H1 (cell line): ENCODE results near the gene FHL2. TPM values are rescaled to one million over a fixed set of nuclear protein-coding genes. Genes with fewer than 3 reads are reported as not detected.

Experiments
- CTCF ChIA-PET: fragments of 300-600 bp; sonication (Branson Sonifier 250); formaldehyde crosslinking; loops from one replicate; lab custom pipeline; 2021; ENCODE audit not compliant: partially characterized antibody; lab: Charles Lee
- POLR2A ChIA-PET: fragments of 300-600 bp; sonication (Branson Sonifier 250); formaldehyde crosslinking; loops from one replicate; lab custom pipeline; 2021; ENCODE audit warnings: inconsistent platforms; ENCODE audit not compliant: partially characterized antibody; lab: Charles Lee
- DNase-seq, 2 experiments: peaks; one replicate each; pipeline versions ENCODE4 v3.0.0 to v3.0.0-alpha.2; 2010 to 2022; ENCODE audit warnings: low spot score in 2 of 2, low read depth in 1 of 2, mixed read lengths in 1 of 2
- FAIRE-seq: peaks from 2 replicates; lab custom pipeline; 2011; peaks lifted over from hg19 to GRCh38; lab: Jason Lieb, UNC
- H2AFZ ChIP-seq: 2 replicates; pipeline ENCODE4 v1.8.1; 2012; ENCODE audit warnings: low read length, inconsistent platforms
- H2AK5ac ChIP-seq: 2 replicates; pipeline ENCODE4 v1.6.1; 2013; ENCODE audit warnings: low read depth, low read length
- H2BK120ac ChIP-seq: replicated peaks from 2 replicates; pipeline ENCODE3; 2013; ENCODE audit warnings: low read depth, low read length, inconsistent platforms
- H2BK12ac ChIP-seq: 2 replicates; pipeline ENCODE4 v1.6.1; 2013; ENCODE audit warnings: low read depth, low read length
- H2BK15ac ChIP-seq: 2 replicates; pipeline ENCODE4 v1.6.1; 2013; ENCODE audit warnings: low read length
- H2BK20ac ChIP-seq: 2 replicates; pipeline ENCODE4 v1.6.1; 2013; ENCODE audit warnings: low read length
- H2BK5ac ChIP-seq: 2 replicates; pipeline ENCODE4 v1.6.1; 2013; ENCODE audit warnings: low read depth, low read length
- H3K14ac ChIP-seq: 2 replicates; pipeline ENCODE4 v1.6.1; 2013; ENCODE audit warnings: inconsistent platforms; ENCODE audit not compliant: insufficient read length
- H3K18ac ChIP-seq: 2 replicates; pipeline ENCODE4 v1.6.1; 2013; ENCODE audit warnings: low read length; ENCODE audit errors: extremely low read depth
- H3K23ac ChIP-seq: 2 replicates; pipeline ENCODE4 v1.6.1; 2013; ENCODE audit warnings: inconsistent platforms; ENCODE audit not compliant: insufficient read length
- H3K23me2 ChIP-seq: 2 replicates; pipeline ENCODE4 v1.6.1; 2013; ENCODE audit warnings: low read depth, low read length
- H3K27ac ChIP-seq: 2 replicates; pipeline ENCODE4 v1.6.1; 2011; ENCODE audit warnings: low read depth, low read length, inconsistent platforms
- H3K27me3 ChIP-seq, 4 experiments: replicated peaks in 1 of 4; 1 replicate in 1 of 4; 2 replicates in 3 of 4; pipeline versions ENCODE4 v1.6.1 to v1.8.1; 2011 to 2013; ENCODE audit warnings: low read length in 3 of 4, mild to moderate bottlenecking in 3 of 4, inconsistent platforms in 2 of 4, mixed read lengths in 2 of 4, moderate library complexity in 1 of 4; ENCODE audit not compliant: control insufficient read depth in 3 of 4, insufficient read depth in 3 of 4; ENCODE audit errors: extremely low read depth in 1 of 4
- H3K36me3 ChIP-seq, 4 experiments: 2 replicates each; pipeline versions ENCODE4 v1.6.1 to v1.8.1; 2011 to 2013; ENCODE audit warnings: mild to moderate bottlenecking in 4 of 4, low read length in 3 of 4, moderate library complexity in 2 of 4, control low read depth in 1 of 4, inconsistent platforms in 1 of 4; ENCODE audit not compliant: insufficient read depth in 4 of 4, control insufficient read depth in 2 of 4
- H3K4ac ChIP-seq: replicated peaks from 2 replicates; pipeline ENCODE3; 2013; ENCODE audit warnings: low read length, low read depth, mixed read lengths, inconsistent platforms; ENCODE audit not compliant: insufficient read length
- H3K4me1 ChIP-seq, 4 experiments: replicated peaks in 1 of 4; 1 replicate in 1 of 4; 2 replicates in 3 of 4; pipeline versions ENCODE4 v1.6.1 to v1.8.1; 2011 to 2013; ENCODE audit warnings: low read length in 3 of 4, inconsistent platforms in 2 of 4, mixed read lengths in 1 of 4; ENCODE audit not compliant: insufficient read depth in 4 of 4, control insufficient read depth in 3 of 4
- H3K4me2 ChIP-seq, 2 experiments: 2 replicates each; pipeline versions ENCODE4 v1.6.1 to v1.8.1; 2011 to 2013; ENCODE audit warnings: low read depth in 2 of 2, low read length in 2 of 2, control low read depth in 1 of 2, inconsistent platforms in 1 of 2, mild to moderate bottlenecking in 1 of 2; ENCODE audit not compliant: insufficient read depth in 1 of 2
- H3K4me3 ChIP-seq, 4 experiments: fragments of 200-600, 300-600 bp in 1 of 4; sonication (generic), shearing (Covaris generic), sonication (Bioruptor Twin) in 1 of 4; 2 replicates each; pipeline versions ENCODE4 v1.5.1 to v1.8.1; 2011 to 2016; ENCODE audit warnings: low read length in 4 of 4, low read depth in 3 of 4, control low read depth in 2 of 4, inconsistent platforms in 2 of 4, mild to moderate bottlenecking in 2 of 4, mixed read lengths in 1 of 4, moderate library complexity in 1 of 4; ENCODE audit not compliant: insufficient read depth in 2 of 4; ENCODE audit errors: extremely low read depth in 1 of 4
- H3K56ac ChIP-seq: replicated peaks from 2 replicates; pipeline ENCODE3; 2013; ENCODE audit warnings: low read depth, mild to moderate bottlenecking, mixed read lengths, low read length, inconsistent platforms; ENCODE audit not compliant: insufficient read length
- H3K79me1 ChIP-seq: 2 replicates; pipeline ENCODE4 v1.6.1; 2013; ENCODE audit warnings: low read depth, low read length, control low read depth
- H3K79me2 ChIP-seq, 2 experiments: 2 replicates each; pipeline versions ENCODE4 v1.6.1 to v1.8.1; 2012 to 2013; ENCODE audit warnings: low read length in 2 of 2, mild to moderate bottlenecking in 2 of 2, inconsistent platforms in 1 of 2; ENCODE audit not compliant: insufficient read depth in 2 of 2, control insufficient read depth in 1 of 2
- H3K9ac ChIP-seq, 4 experiments: replicated peaks in 1 of 4; 1 replicate in 1 of 4; 2 replicates in 3 of 4; pipeline versions ENCODE4 v1.6.1 to v1.8.1; 2011 to 2013; ENCODE audit warnings: low read depth in 3 of 4, low read length in 3 of 4, control low read depth in 2 of 4, mild to moderate bottlenecking in 2 of 4, moderate library complexity in 2 of 4, inconsistent platforms in 1 of 4; ENCODE audit errors: extremely low read depth in 1 of 4
- H3K9me3 ChIP-seq, 2 experiments: 2 replicates each; pipeline versions ENCODE4 v1.6.1 to v1.8.1; 2012 to 2013; ENCODE audit warnings: mild to moderate bottlenecking in 2 of 2, moderate library complexity in 2 of 2, control low read depth in 1 of 2, inconsistent platforms in 1 of 2, low read depth in 1 of 2, low read length in 1 of 2, mixed read lengths in 1 of 2; ENCODE audit not compliant: insufficient read depth in 2 of 2
- H4K20me1 ChIP-seq, 2 experiments: replicated peaks in 1 of 2; 2 replicates each; pipeline versions ENCODE3 to v1.8.1; 2011 to 2013; ENCODE audit warnings: inconsistent platforms in 2 of 2, low read length in 2 of 2, mild to moderate bottlenecking in 1 of 2; ENCODE audit not compliant: insufficient read depth in 2 of 2, control insufficient read depth in 1 of 2
- H4K5ac ChIP-seq: 2 replicates; pipeline ENCODE4 v1.6.1; 2013; ENCODE audit warnings: low read length, low read depth, mixed read lengths, inconsistent platforms; ENCODE audit not compliant: insufficient read length
- H4K8ac ChIP-seq: 2 replicates; pipeline ENCODE4 v1.8.0; 2013; ENCODE audit warnings: mild to moderate bottlenecking, moderate library complexity, low read length, inconsistent platforms; ENCODE audit not compliant: insufficient read depth; ENCODE audit errors: extremely low read depth
- H4K91ac ChIP-seq: replicated peaks from 2 replicates; pipeline ENCODE3; 2013; ENCODE audit warnings: low read length, mixed read lengths, inconsistent platforms; ENCODE audit not compliant: insufficient read length
- KDM1A ChIP-seq: fragments of 200-600, 300-600 bp; sonication (generic); IDR thresholded peaks from 2 replicates; pipeline ENCODE4 v1.7.1; 2016; ENCODE audit warnings: mild to moderate bottlenecking, low read length, borderline replicate concordance
- WGBS, 2 experiments: shearing (Covaris generic) in 1 of 2; methylation state at CpG; one replicate each; pipeline versions ENCODE4 v1.1.6 to v1.1.7; 2013 to 2015; ENCODE audit warnings: low lambda C conversion rate in 2 of 2, mixed read lengths in 2 of 2, inconsistent platforms in 1 of 2, low coverage in 1 of 2, missing lambda C conversion rate in 1 of 2; ENCODE audit not compliant: insufficient replicate concordance in 2 of 2, insufficient coverage in 1 of 2, insufficient read length in 1 of 2; ENCODE audit errors: extremely low coverage in 1 of 2, missing lambda C conversion rate in 1 of 2; 5-methylcytosine and 5-hydroxymethylcytosine counted together
- polyA plus RNA-seq, 7 experiments: library from polyadenylated mRNA; depleted of rRNA in 3 of 7; stranded (reverse) in 5 of 7; unstranded in 2 of 7; fragments of >200 nt in 5 of 7; fragments of 200-250 nt in 2 of 7; gene quantifications; 1 replicate in 5 of 7; 2 replicates in 1 of 7; 4 replicates in 1 of 7; pipeline versions ENCODE4 v1.2.1 to v1.2.3, GENCODE V29; 2011 to 2013; ENCODE audit warnings: missing spikeins in 2 of 7, mixed read lengths in 2 of 7
- total RNA-seq: library from RNA; stranded (reverse); fragmentation: NEBNext Ultra II Directional; extraction: Animal tissue kit (Norgen Biotek cat#: 25700); gene quantifications from 2 replicates; pipeline ENCODE4 v1.2.1, GENCODE V29; 2021

The FHL2 gene
- total and polyA plus RNA-seq, 2 of the 8 experiments (the other 6 are each of a cell fraction or from before 2014, with no cell fraction given) = 33.2 to 64.3 TPM

DNA sequence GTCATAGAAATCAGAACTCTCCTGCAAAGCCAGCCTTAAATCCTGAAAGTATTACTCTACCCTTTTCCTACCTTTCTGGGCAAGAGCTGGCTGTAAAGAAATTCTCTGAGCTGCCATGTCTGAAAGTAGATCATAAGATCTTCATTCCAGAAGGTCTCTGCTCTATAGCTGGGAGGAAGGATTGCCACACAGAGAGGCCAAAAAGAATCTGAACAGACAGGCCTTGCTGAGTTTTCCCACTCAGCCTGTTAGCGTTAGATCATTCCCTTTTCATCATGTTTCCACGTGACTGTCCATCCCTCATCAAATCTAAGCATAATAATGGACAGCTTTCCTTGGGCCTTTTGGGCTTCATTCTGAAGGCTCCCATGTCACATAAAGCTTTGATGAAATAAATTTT lies 43.2 kb upstream of the FHL2 start:
- no peak overlapping the region; a peak in 1 of 4 replicates for H3K4me2 ChIP-seq
- no peak overlapping the region for H2AFZ ChIP-seq
- no peak overlapping the region for H2BK20ac ChIP-seq
- H3K36me3 ChIP-seq = no peaks in the 10 kb centered on the region
- no peak overlapping the region for H3K4ac ChIP-seq
- H2AK5ac ChIP-seq = no peak overlapping the region
- no peak overlapping the region for H4K8ac ChIP-seq
- peaks cover 0 to 2% (median 0%) of the 10 kb centered on the region in 4 experiments; a peak in 1 of 7 replicates for H3K27me3 ChIP-seq
- CTCF ChIA-PET = interaction anchor here (0.5 to 1.1 kb wide), 4 partner anchors 22 to 528 kb away, joined by 3 to 4 read pairs (median 3); no protein-coding TSS in a partner anchor
- no peaks in the 10 kb centered on the region for H3K23me2 ChIP-seq
- no peaks in the 10 kb centered on the region for H3K79me2 ChIP-seq
- no peak overlapping the region for H2BK15ac ChIP-seq
- H3K9ac ChIP-seq = no peak overlapping the region
- H4K5ac ChIP-seq = no peak overlapping the region
- no peak overlapping the region for H3K56ac ChIP-seq
- no peak overlapping the region for H2BK5ac ChIP-seq
- no peaks in the 10 kb centered on the region for H3K9me3 ChIP-seq
- no peak overlapping the region for H3K4me3 ChIP-seq
- no peak overlapping the region for H2BK12ac ChIP-seq
- H4K20me1 ChIP-seq = no peaks in the 10 kb centered on the region
- peaks cover 0 to 7% (median under 1%) of the 10 kb centered on the region in 4 experiments; a peak in 3 of 7 replicates for H3K4me1 ChIP-seq
- no peak overlapping the region for H3K14ac ChIP-seq
- no peak overlapping the region for H4K91ac ChIP-seq
- DNase-seq (no peak), FAIRE-seq (no peak)
- WGBS, 2 experiments = 93% methylated on average over 2 of the region's 2 CpGs; no CpG with 5 or more reads in 1 of the 2 experiments
- POLR2A ChIA-PET = no interaction called here
- no peak overlapping the region for H3K23ac ChIP-seq
- no peak overlapping the region for H2BK120ac ChIP-seq
- H3K18ac ChIP-seq = no peak overlapping the region
- H3K79me1 ChIP-seq = no peaks in the 10 kb centered on the region
- no peak overlapping the region for H3K27ac ChIP-seq
- TF ChIP-seq KDM1A = no peak
